MM.1S (cell line): Measurements from ENCODE around the gene ZIM2.

ENCODE experiments used
- DNase-seq: peaks from one replicate; pipeline ENCODE4 v3.0.0-alpha.2; 2015
- H2AFZ ChIP-seq: fragments of 300-600 bp; sonication (generic); 2 replicates; pipeline ENCODE4 v1.6.0; 2016; ENCODE audit warnings: antibody characterized with exemption, low read length
- H3F3A ChIP-seq: fragments of 300-600 bp; sonication (generic); 2 replicates; pipeline ENCODE4 v1.6.1; 2016; ENCODE audit warnings: mild to moderate bottlenecking, antibody characterized with exemption, low read length, moderate library complexity, mixed read lengths; ENCODE audit not compliant: insufficient read depth
- H3K27ac ChIP-seq: fragments of 300-600 bp; sonication (generic); 2 replicates; pipeline ENCODE4 v1.5.1; 2016; ENCODE audit warnings: mild to moderate bottlenecking, low read length
- H3K27me3 ChIP-seq: fragments of 300-600 bp; sonication (generic); replicated peaks from 2 replicates; pipeline ENCODE4 v1.6.0; 2016; ENCODE audit warnings: low read length; ENCODE audit not compliant: insufficient read depth
- H3K36me3 ChIP-seq: fragments of 300-600 bp; sonication (generic); replicated peaks from 2 replicates; pipeline ENCODE4 v1.6.1; 2016; ENCODE audit warnings: mild to moderate bottlenecking, low read length, mixed read lengths; ENCODE audit not compliant: insufficient read depth
- H3K4me1 ChIP-seq: fragments of 300-600 bp; sonication (generic); 2 replicates; pipeline ENCODE4 v1.6.1; 2016; ENCODE audit warnings: low read length, mixed read lengths
- H3K4me2 ChIP-seq: fragments of 300-600 bp; sonication (generic); 2 replicates; pipeline ENCODE4 v1.6.0; 2016; ENCODE audit warnings: low read depth, low read length
- H3K4me3 ChIP-seq: fragments of 300-600 bp; sonication (generic); 2 replicates; pipeline ENCODE4 v1.5.1; 2016; ENCODE audit warnings: low read length, mixed read lengths
- H3K79me2 ChIP-seq: fragments of 300-600 bp; sonication (generic); 2 replicates; pipeline ENCODE4 v1.6.1; 2016; ENCODE audit warnings: mixed run types, low read length, mixed read lengths
- H3K9ac ChIP-seq: fragments of 300-600 bp; sonication (generic); 2 replicates; pipeline ENCODE4 v1.6.1; 2016; ENCODE audit warnings: low read length, mixed read lengths
- H3K9me2 ChIP-seq: fragments of 300-600 bp; sonication (generic); replicated peaks from 2 replicates; pipeline ENCODE4 v1.6.1; 2016; ENCODE audit warnings: mild to moderate bottlenecking, low read length, mixed read lengths; ENCODE audit not compliant: insufficient read depth
- H3K9me3 ChIP-seq: fragments of 300-600 bp; sonication (generic); replicated peaks from 2 replicates; pipeline ENCODE4 v1.6.1; 2016; ENCODE audit warnings: mild to moderate bottlenecking, low read length, mixed read lengths; ENCODE audit not compliant: insufficient read depth
- H4K20me1 ChIP-seq: fragments of 300-600 bp; sonication (generic); 2 replicates; pipeline ENCODE4 v1.6.1; 2016; ENCODE audit warnings: mild to moderate bottlenecking, low read length, moderate library complexity, mixed read lengths; ENCODE audit not compliant: insufficient read depth
- CTCF ChIP-seq: fragments of 300-600 bp; sonication (generic); IDR thresholded peaks from 2 replicates; pipeline ENCODE4 v1.5.1; 2016; ENCODE audit warnings: antibody characterized with exemption, low read length, mixed read lengths
- EZH2 ChIP-seq: fragments of 300-600 bp; sonication (generic); optimal IDR thresholded peaks from 2 replicates; pipeline ENCODE3; 2017; ENCODE audit warnings: low read depth, mild to moderate bottlenecking, antibody characterized with exemption, low read length, mixed read lengths
- EZH2phosphoT487 ChIP-seq: fragments of 300-600 bp; sonication (generic); IDR thresholded peaks from 2 replicates; pipeline ENCODE4 v1.6.1; 2018; ENCODE audit warnings: antibody characterized with exemption, low read length

The ZIM2 gene

GRCh38 chr19:56751078-56751489 lies 89.4 kb downstream of the ZIM2 start:
- Histone ChIP-seq H3K36me3 (no peaks in the 10 kb centered on the region), H3K4me3 (no peak overlapping the region), H3K79me2 (no peaks in the 10 kb centered on the region), H3K4me1 (no peaks in the 10 kb centered on the region), H4K20me1 (no peaks in the 10 kb centered on the region), H3K9me3 (no peaks in the 10 kb centered on the region), H3K4me2 (no peak overlapping the region), H3K9ac (no peak overlapping the region), H3K27me3 (no peaks in the 10 kb centered on the region), H3K27ac (no peak overlapping the region), H3K9me2 (no peaks in the 10 kb centered on the region), H3F3A (no peaks in the 10 kb centered on the region), H2AFZ (no peak overlapping the region)
- TF ChIP-seq EZH2 (no peak), CTCF (no peak), EZH2phosphoT487 (no peak)
- no peak for DNase-seq

GRCh38 chr19:56750658-56751057 lies 89.9 kb downstream of the ZIM2 start:
- Histone ChIP-seq H3K36me3 (no peaks in the 10 kb centered on the region), H2AFZ (no peak overlapping the region), H3F3A (no peaks in the 10 kb centered on the region), H3K9me3 (no peaks in the 10 kb centered on the region), H3K4me1 (no peaks in the 10 kb centered on the region), H4K20me1 (no peaks in the 10 kb centered on the region), H3K4me2 (no peak overlapping the region), H3K9ac (no peak overlapping the region), H3K27ac (no peak overlapping the region), H3K79me2 (no peaks in the 10 kb centered on the region), H3K27me3 (no peaks in the 10 kb centered on the region), H3K4me3 (no peak overlapping the region), H3K9me2 (no peaks in the 10 kb centered on the region)
- TF ChIP-seq EZH2 (no peak), CTCF (no peak), EZH2phosphoT487 (no peak)
- no peak for DNase-seq

GRCh38 chr19:56748378-56748777 lies 92.1 kb downstream of the ZIM2 start:
- H3K27me3 ChIP-seq, result no peaks in the 10 kb centered on the region
- no peaks in the 10 kb centered on the region for H3K9me3 ChIP-seq
- H3K4me1 ChIP-seq, result no peaks in the 10 kb centered on the region
- no peaks in the 10 kb centered on the region for H3K36me3 ChIP-seq
- H3K79me2 ChIP-seq, result no peaks in the 10 kb centered on the region
- H3K4me2 ChIP-seq, result no peak overlapping the region
- H4K20me1 ChIP-seq, result no peaks in the 10 kb centered on the region
- no peak overlapping the region for H2AFZ ChIP-seq
- H3K9me2 ChIP-seq, result no peaks in the 10 kb centered on the region
- no peak for TF ChIP-seq EZH2phosphoT487
- TF ChIP-seq CTCF, result peak; percentile 34
- TF ChIP-seq EZH2, result no peak
- no peak overlapping the region for H3K27ac ChIP-seq
- H3K9ac ChIP-seq, result no peak overlapping the region
- H3F3A ChIP-seq, result no peaks in the 10 kb centered on the region
- DNase-seq, result no peak
- H3K4me3 ChIP-seq, result no peak overlapping the region
